Measurements from ENCODE around the gene ATP8B3.
"Not testable (repeated sequence)": the region's sequence is repeated elsewhere in the genome, so short reads cannot be mapped to it uniquely, and the experiment has no call there.

Gene ATP8B3

GRCh38 chr19:1814391-1814790, 2.3 kb upstream of the ATP8B3 start:
- DNase-seq = no peak

GRCh38 chr19:1813192-1814182, 1.4 kb upstream of the ATP8B3 start:
- no peak for DNase-seq

- peak; percentile 75 for DNase-seq
Observed at GRCh38 chr19:1812426-1813191, 533 bp upstream of the ATP8B3 start.

- DNase-seq = peak; percentile 54
Observed at GRCh38 chr19:1811472-1811894, 593 bp downstream of the ATP8B3 start.

- DNase-seq = no peak
Observed at GRCh38 chr19:1810439-1811160, 1.5 kb downstream of the ATP8B3 start.

- DNase-seq = no peak
Observed at GRCh38 chr19:1809678-1810077, 2.4 kb downstream of the ATP8B3 start.

- DNase-seq = no peak
Observed at GRCh38 chr19:1808395-1808731, 3.7 kb downstream of the ATP8B3 start.

GRCh38 chr19:1807695-1808394, 4.2 kb downstream of the ATP8B3 start:
- no peak for DNase-seq

- DNase-seq = no peak
Observed at GRCh38 chr19:1807030-1807694, 4.9 kb downstream of the ATP8B3 start.

GRCh38 chr19:1806184-1807029, 5.7 kb downstream of the ATP8B3 start:
- DNase-seq = no peak

- DNase-seq = no peak
Observed at GRCh38 chr19:1805401-1806183, 6.5 kb downstream of the ATP8B3 start.

GRCh38 chr19:1804858-1805257, 7.2 kb downstream of the ATP8B3 start:
- no peak for DNase-seq

- DNase-seq = no peak
Observed at GRCh38 chr19:1799695-1800342, 12.3 kb downstream of the ATP8B3 start.

GRCh38 chr19:1797313-1797712, 14.8 kb downstream of the ATP8B3 start:
- DNase-seq = not testable (repeated sequence)

- DNase-seq = no peak
Observed at GRCh38 chr19:1796395-1797142, 15.5 kb downstream of the ATP8B3 start.

- DNase-seq = no peak
Observed at GRCh38 chr19:1794424-1795172, 17.5 kb downstream of the ATP8B3 start.

- DNase-seq = no peak
Observed at GRCh38 chr19:1791879-1792278, 20.2 kb downstream of the ATP8B3 start.

Measured in stimulated activated CD4-positive, alpha-beta T cell treated with anti-CD3 and anti-CD28 coated beads, Interleukin-4, amount 100 ng/mL, for 1 hour (primary cell).